Measurements from ENCODE around the gene GPR65. TPM values are rescaled to one million over a fixed set of nuclear protein-coding genes. Genes with fewer than 3 reads are reported as not detected.

GPR65 gene
- polyA plus RNA-seq, 2 of the 4 experiments (the other 2 are of a cell fraction) = 0.03 TPM; not detected in 1

- ATAC-seq (peak; percentile 96 to 98), FAIRE-seq (no peak), DNase-seq (ENCODE audit: low read depth in 1 of 2, low spot score in 1 of 2) (peak; percentile 73 to 90)
- H3K4me1 ChIP-seq = 0 out of 3 replicates have a peak, but pooled peaks cover 6% of the 10 kb centered on the region
- TF ChIP-seq JUN (IDR thresholded peaks at IDR 0.05) (peak; percentile 48 to 80; a peak in 3 of 5 replicates), CBX8 (IDR thresholded peaks at IDR 0.05) (no peak), PBX3 (IDR thresholded peaks at IDR 0.05) (0 out of 2 replicates have a peak, but pooled peaks have one; percentile 23), CEBPB (IDR thresholded peaks at IDR 0.05) (no peak), MAX (IDR thresholded peaks at IDR 0.05) (peak; percentile 86), KDM5A (IDR thresholded peaks at IDR 0.05) (0 out of 2 replicates have a peak, but pooled peaks have one; percentile 46), HOXA7 (CRISPR knock-in tag; IDR thresholded peaks at IDR 0.05) (no peak), USF2 (IDR thresholded peaks at IDR 0.05) (peak; percentile 88), HDAC2 (IDR thresholded peaks at IDR 0.05) (0 out of 2 replicates have a peak, but pooled peaks have one; percentile 25), MAZ (IDR thresholded peaks at IDR 0.05; ENCODE audit: borderline replicate concordance, low read depth, low read length) (no peak), RFX5 (IDR thresholded peaks at IDR 0.05) (0 out of 2 replicates have a peak, but pooled peaks have one; percentile 38), GATA3 (IDR thresholded peaks at IDR 0.05; ENCODE audit: borderline replicate concordance) (0 out of 2 replicates have a peak, but pooled peaks have one; percentile 21), HES2 (IDR thresholded peaks at IDR 0.05) (no peak), HMGXB4 (CRISPR knock-in tag; IDR thresholded peaks at IDR 0.05; ENCODE audit: borderline replicate concordance) (peak; percentile 48; the same call in 1 of the 2 replicates), EP300 (IDR thresholded peaks at IDR 0.05) (no peak), KDM1A (IDR thresholded peaks at IDR 0.05; ENCODE audit: low read depth) (no peak), PHF8 (IDR thresholded peaks at IDR 0.05; ENCODE audit: borderline replicate concordance, low read depth) (peak; percentile 89), HOXB13 (CRISPR knock-in tag; IDR thresholded peaks at IDR 0.05; ENCODE audit: low read depth) (peak; percentile 80; the same call in 1 of the 2 replicates), HOXB5 (CRISPR knock-in tag; IDR thresholded peaks at IDR 0.05) (0 out of 2 replicates have a peak, but pooled peaks have one; percentile 50), NR3C1 (IDR thresholded peaks at IDR 0.05) (no peak), BCL3 (IDR thresholded peaks at IDR 0.05) (0 out of 3 replicates have a peak, but pooled peaks have one; percentile 45), ZNF302 (CRISPR knock-in tag; IDR thresholded peaks at IDR 0.05) (no peak), E2F6 (IDR thresholded peaks at IDR 0.05; ENCODE audit: borderline replicate concordance, low read depth) (0 out of 2 replicates have a peak, but pooled peaks have one; percentile 67), CHD4 (IDR thresholded peaks at IDR 0.05; ENCODE audit: borderline replicate concordance) (no peak), EHMT2 (IDR thresholded peaks at IDR 0.05; ENCODE audit: low read depth) (0 out of 2 replicates have a peak, but pooled peaks have one; percentile 40), ATOH8 (CRISPR knock-in tag; IDR thresholded peaks at IDR 0.05; ENCODE audit: low read depth) (peak; percentile 38; the same call in 1 of the 2 replicates), TP53 (CRISPR knock-in tag; IDR thresholded peaks at IDR 0.05) (peak; percentile 72; the same call in 1 of the 2 replicates), ZSCAN20 (CRISPR knock-in tag; IDR thresholded peaks at IDR 0.05) (0 out of 2 replicates have a peak, but pooled peaks have one; percentile 55), POLR2A (IDR thresholded peaks at IDR 0.05; ENCODE audit: low read length) (peak; percentile 65)
- 6% methylated on average over 22 of the region's 83 CpGs for WGBS (ENCODE audit: missing lambda C conversion rate)
- peak within 1 kb of the TSS; percentile 71 for H3K4me2 ChIP-seq
- POLR2A ChIA-PET = interaction anchor here (1.0 kb wide), 1 partner anchor 10 kb away, joined by 3 read pairs; no protein-coding TSS in a partner anchor
- CTCF ChIA-PET = interaction anchor here (0.6 to 1.6 kb wide), 4 partner anchors 20 to 398 kb away, joined by 3 read pairs; no protein-coding TSS in a partner anchor
- H3K4me3 ChIP-seq = peak within 1 kb of the TSS; percentile 64
- H3K27ac ChIP-seq = peak within 1 kb of the TSS; percentile 84 to 97
- H3K9me3 ChIP-seq = no peaks in the 10 kb centered on the region
Observed at GRCh38 chr14:87992718-87993628, 12.0 kb upstream of the GPR65 start, which contains the start of gene GALC. Gene GALC, minus strand, starts transcription at chr14:87993182. Its CDS starts 18 bp downstream, at chr14:87993164.
